HG03039 (cell line): ENCODE measurements around the gene EVC.
"Not testable (repeated sequence)": the region's sequence is repeated elsewhere in the genome, so short reads cannot be mapped to it uniquely, and the experiment has no call there.

Source experiments
- ATAC-seq: cut with Tn5 transposase; IDR thresholded peaks from one replicate; pipeline ENCODE4 v1.9.1; 2021; ENCODE audit warnings: mild to moderate bottlenecking, moderate library complexity; ENCODE audit not compliant: unreplicated experiment

Gene EVC

DNA sequence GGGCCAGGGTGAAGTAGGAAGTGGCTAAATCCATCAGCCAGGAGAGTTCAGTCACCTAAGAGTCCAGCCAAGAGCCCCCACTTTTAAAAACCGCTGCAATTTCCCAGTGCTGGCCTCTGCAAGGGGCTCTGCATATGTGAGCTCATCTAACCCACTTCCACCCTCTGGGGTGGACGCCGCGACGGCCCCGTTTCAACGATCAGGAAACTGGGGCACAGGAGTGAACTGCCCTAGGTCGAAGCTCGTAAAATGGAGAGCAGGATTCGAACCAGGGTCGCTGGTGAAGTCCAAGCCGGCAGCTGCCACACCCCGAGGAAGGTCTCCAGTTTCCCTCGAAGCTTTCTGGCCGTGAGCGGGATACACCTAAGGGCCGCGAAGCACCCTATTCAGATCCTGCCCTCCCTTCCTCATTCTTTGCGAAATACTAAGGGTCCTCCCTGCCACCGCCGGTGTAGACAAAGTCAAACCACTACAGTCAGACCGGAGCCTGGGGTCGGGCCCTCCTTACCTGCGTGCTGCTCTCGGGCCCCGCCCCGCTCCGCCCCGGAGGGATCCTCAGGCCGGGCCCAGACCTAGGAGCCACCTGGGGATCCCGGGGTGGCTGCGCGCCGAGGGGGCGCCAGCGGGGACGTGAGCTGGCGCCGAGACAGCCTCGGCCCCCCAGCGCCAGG lies 3.1 kb upstream of the EVC start:
- ATAC-seq, result peak; percentile 28

DNA sequence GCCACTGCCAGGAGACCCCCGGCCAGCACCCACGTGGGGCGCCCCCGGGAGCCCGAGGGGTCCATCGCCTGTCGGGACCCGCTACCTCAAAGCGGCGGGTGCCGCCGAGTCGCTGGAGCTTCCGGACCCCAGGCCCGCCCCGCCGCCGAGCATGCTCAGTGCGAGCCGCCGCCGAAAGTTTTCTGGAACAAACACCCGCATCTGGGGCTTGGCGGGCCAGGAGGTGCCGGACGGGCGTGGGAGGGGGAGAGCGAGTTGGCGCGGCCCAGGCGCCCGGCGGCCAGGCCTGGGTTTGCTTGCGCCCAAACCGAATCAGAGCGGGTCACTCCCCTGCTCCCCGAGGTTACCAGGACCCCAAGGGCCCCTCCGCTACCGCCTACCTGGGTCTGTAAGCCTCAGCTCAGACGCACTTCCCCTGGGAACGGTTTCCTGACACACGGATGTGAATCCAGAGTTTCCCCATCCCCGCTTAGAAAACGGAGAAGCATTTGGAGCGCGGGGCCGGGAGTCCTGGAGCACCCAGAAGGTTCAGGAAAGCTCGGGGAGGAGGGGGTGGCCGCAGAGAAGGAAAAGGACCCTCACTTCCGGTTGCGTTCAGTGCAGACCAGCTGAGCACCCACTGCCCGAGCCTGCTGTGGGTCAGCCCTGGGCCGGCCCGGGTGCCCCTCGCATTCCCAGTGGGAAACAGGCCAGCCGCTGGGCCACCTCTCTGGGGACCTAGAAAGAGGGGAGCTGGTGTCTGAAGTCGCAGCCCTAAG lies 2.4 kb upstream of the EVC start, which contains the start of gene EVC2:
EVC2 (minus strand) TSS at position 111 of the 758 bp plus-strand sequence; CDS start at position 65, 46 bp downstream.
- ATAC-seq, result peak; percentile 29

DNA sequence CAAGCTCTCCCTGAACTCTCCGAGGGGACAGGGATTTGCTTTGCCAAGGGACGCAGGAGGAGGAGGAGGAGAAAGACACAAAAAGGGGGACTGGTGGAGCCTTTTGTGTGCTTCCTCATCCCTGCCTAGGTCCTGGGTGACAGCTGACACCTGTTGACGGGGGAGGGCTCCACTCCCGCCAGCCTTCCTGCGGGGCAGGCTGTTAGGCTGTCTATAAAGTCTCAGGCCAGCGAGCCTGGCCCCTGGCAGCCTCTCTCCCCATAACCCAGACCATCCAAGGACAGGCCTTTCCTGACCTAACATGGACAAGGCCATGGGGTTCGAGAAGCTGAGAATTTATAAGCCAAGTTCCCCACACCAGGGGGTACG lies 1.8 kb upstream of the EVC start:
- ATAC-seq, result no peak

DNA sequence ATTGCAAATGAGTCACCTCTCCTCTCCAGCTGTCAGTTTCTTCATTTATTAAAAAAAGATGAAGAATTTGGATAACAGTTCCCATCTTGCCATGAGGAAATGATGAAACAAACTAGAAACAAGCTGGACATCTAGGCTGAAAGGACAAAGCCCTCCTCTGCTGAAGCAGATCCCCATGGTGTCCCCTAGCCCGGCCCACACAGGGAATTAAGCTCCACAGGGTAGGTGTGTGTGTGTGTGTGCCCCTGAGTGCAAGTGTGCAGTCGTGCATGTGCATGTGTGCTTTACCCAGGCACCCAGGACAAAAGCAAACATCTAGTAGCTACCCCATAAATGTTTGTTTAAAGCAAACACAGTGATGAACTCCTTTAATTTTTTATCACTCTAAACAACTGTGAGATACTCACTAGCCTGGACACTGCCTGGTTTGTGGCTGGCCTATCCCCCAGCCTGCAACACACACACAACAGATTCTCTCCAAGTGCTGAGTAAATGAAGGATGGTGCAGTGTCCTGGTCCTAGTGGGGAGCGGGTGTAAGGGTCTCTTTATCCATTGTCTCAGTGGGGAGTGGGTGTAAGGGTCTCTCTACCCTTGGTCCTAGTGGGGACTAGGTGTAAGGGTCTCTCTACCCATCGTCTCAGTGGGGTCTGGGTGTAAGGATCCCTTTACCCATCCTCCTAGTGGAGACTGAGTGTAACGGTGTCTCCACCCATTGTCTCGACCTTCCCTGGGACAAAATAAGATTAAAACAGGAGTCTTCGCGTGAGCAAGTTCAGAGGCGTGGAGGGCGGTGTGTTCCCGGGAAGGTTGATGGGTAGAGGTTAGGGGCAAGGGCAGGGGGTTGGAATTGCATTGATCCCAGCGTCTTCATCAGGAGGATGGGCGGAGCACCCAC lies 688 bp upstream of the EVC start:
- no peak for ATAC-seq

DNA sequence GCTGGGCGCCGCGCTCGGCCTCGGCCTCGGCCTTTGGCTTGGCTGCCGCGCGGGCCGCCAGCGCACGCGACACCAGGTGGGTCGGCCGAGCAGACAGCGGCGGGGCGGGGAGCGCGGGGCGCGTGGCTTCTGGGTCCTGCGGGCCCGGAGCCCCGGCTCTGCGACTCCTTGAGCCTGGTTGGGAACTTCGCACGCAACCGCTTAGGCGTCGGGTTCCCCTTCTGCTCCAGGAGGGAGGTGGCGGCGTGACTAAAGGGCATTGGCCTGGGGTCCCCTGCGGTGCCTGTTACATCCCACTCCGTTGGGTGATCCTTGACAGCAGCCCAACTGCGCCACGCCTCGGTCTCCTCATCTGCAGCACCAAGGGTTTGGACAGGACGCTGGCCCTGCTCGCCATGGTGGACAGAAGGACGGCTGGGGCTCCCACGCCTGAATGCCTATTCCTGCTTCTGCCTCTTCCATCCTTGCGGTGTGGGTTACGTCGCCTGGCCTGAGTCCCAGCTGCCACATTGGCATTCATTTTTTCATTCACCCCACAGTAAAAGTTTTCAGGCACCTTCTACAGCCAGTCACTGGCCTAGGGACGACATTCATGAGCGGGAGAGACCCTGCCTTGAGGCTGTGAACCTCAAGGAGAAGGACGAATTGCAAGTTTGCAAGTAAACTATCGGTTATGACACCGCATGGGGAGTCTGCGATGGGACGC lies 631 bp downstream of the EVC start:
- ATAC-seq, result peak; percentile 5

DNA sequence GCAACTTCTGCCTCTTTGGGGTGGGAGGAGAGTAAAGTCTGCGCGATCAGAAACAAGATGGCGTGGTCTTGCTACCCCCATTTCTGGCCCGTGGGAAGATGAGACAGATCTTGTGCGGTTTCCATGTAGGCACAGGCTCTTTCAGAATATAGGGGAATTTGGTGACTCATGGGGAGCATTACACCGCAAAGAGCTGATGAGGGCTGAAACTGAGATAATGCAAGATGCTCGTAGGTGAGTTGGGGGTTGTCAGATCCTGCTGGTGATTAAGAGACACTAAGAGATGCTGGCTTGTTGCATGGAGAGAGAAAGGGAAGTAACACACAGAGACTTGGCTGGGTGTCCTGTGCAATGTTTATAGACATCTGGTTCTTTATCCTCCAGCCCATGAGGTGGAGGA lies 1.5 kb downstream of the EVC start:
- ATAC-seq, result no peak

DNA sequence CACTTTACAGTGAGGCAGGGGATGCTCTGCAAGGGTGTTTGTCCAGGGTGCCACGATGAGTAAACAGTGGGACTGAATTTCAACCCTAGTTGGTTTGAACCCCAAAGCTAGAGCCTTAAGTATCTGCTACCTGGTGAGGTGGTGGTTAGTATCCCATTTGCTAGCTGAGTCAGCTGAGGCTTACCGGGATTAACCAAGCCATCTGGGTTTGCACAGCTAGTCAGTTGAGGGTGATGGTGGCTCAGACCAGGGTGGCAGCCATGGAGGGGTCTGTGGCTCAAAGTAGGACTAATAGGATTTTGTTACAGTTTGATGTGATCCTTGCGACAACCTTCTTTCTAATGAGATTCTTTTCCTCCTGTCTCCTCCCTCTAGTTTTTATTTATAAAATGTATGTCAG lies 1.9 kb downstream of the EVC start:
- no peak for ATAC-seq

DNA sequence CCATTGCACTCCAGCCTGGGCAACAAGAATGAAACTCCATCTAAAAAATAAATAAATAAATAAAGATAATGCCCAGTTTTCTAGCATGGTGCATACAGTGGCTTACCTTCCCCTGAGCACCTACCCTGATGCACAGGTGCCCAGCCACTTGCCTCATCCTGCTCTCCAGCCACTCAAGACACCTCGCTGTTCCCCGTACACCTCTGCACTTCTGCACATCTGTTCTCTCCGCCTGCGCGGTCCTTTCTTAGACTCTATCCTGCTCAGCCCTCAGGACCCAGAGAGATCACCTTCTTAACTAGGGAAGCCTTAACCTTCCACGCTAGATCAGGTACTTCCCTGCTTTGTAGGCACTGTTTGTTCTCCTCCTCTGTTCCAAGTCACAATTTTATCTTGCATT lies 2.9 kb downstream of the EVC start:
- ATAC-seq, result no peak

DNA sequence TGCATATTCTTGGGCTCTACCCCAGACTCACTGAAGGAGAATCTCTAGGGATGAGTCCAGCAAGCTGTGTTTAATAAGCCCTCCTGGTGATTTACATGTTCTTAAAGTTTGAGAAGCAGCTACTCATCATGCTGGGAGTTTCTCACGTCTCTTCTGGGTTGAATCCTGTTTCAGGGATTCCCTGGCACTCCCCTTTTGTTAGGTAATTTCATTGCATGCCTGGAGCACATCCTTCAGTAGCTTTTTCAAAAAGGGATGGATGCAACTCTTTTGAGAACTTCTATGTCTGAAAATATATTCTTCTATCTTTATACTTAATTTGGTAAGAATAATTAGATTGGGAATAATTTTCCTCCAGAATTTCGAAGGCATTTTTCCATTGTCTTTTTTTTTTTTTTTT lies 4.4 kb downstream of the EVC start:
- no peak for ATAC-seq

DNA sequence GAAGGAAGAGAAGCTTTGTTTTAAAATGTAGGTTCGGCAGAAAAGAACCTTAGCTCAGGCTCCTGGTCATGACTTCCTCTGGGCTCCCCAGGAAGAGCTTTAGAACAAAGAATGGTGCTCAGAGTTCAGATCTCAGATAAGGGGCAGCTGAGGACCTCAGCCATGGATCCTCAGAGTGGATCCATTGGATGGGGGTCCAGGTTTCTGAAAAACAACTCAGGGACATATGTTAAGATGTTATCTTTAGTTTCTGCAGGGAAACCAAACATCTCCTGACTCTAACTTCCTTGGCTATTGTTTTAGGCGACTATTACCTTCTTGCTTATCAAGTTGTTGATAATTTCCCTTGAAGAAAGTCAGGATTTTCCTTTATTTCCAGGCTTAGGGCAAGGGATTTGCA lies 5.4 kb downstream of the EVC start:
- ATAC-seq, result no peak

DNA sequence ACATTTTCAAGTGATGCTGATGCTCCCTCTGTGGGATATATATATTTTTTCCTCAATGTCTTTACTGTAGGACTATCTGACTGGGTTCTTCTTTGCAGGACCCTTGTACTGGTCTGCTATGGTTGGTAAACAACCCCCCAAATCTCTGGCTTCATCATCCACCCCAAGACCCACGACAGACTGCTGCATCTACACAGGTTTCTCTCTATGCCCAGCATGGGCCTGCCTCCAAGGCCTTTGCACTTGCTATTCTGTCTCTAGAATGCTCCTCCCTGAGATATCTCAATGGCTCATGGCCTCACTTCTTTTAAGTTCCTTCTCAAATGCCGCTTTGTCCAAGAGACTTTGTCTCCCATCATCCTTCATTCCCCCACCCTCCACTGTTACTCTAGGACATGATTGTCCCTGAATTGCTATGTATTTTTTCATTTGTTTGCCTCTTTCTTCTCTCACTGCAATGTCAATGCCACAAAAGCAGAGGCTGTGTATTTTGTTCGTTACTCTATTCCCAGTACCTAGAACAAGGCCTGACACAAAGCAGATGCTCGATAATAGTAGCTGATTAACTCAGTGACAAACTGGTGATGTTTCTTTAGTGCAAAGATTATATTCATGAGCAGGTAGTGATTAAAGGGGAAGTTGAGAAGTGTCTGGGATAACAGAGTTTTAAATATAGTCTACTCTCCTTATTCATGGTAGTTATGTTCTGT lies 6.6 kb downstream of the EVC start:
- no peak for ATAC-seq

DNA sequence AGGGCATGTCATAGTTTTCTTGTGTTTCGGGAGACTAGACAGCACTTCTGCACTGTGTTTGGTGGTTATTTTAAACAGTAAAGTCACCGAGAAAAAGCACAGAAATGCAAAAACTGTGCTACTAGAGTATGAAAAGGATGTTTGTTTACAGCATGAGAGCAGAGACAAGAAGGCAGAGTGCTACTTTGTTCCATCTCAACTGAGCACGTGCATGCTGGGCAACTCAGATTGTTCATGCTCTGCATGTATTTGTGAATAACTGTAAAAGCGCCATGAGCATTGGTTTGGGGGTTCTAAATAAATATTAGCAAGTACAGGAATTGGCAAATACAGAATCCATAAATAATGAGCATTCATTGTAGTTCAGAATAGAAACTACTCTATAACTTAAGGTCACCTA lies 7.4 kb downstream of the EVC start:
- no peak for ATAC-seq

DNA sequence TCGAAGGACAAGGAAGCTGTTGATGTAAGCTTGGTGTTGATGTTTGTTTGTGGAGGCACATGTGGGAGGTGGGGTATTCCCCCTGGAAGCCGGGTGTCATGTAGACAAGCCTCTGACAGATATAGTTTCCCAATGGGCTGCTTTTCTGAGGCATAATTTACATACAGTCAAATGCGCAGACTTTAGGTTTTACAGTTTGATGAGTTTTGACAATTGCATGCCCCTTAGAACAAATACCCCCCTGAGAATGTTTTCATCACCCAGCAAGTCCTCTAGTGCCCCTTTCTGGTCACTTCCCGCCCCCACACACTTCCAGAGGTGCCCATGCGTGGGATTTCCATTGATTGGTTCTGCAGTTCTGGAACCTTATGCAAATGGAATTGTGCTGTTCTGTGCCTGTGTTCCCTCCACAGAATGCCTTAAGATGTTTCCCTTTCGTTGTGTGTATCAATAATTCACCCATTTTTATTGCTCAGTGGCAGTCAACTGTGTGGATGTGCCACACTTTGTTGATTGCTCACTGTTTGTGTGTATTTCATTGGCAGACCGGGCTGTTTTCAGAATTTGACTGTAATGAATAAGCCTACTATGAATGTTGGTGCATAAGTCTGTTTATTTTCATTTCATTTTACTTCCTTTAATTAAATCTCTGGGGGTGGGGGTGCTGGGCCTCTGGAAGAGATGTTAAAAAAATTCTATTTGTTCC lies 8.5 kb downstream of the EVC start:
- ATAC-seq, result no peak

DNA sequence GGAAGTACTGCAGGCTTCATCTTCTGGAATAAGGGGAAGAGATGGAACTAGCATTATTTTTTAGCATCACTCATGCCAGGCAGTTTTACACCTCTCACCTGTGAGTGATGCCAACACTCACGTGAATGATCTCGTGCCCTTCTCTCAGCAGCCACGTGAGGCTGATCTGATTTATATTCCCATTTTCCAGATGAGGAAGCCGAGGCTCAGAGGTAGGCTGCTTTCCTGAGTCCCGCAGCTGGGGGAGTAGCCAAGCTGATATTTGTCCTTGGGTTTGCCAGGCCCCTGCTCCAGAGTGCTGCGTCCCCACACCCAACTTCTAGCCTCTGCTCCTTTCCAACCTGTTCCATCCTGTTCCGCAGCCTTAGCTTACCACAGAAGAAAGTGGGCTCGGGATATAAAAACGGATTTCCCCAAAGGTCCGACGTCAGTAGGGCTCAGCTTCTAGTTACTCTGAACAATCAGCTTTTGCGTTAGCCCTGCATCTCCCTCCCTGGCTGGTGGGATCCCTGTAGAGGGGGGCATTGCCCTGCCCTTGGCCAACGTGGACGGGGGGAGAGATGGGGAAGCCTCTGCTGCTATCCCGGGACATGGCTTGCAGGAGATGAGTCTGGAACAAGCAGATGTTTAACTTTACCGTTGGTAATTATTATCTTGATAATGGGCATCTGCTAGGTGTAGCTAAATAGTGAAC lies 9.3 kb downstream of the EVC start:
- ATAC-seq, result no peak

DNA sequence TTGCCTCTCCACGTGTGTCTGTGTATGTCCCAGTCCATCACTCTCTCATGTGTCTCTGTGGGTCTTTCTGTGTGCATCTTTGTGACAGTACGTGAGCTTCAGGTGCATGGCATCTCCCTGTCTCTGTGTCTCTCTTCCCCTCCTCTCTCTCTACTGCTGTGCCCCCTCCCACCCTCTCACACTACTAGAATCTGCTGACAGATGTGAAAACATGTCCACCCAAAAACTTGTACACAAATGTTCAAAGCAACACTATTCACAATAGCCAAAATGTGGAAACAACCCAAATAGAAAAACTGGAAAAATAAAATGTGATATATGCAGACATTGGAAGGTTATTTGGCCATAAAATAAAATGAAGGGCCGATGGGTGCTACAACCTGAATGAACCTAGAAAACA lies 10.0 kb downstream of the EVC start:
- ATAC-seq, result no peak

DNA sequence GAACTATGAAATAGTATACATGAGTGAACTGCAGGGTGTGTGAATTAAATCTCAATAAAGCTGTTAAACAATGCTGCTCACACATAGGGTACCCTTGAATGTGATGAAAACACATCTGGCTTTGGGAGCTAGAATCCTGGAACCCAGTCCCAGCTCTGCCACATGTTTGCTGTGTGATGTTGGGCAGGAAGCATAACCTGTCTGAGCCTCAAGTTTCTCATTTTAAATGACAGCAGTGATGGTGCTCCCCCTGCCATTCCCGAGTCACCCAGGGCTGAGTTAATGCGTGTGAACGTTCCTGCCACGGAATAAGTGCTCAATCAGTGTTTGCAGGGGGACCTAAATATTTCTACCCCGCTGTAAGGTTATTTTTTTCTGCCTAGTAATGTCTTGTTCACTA lies 10.9 kb downstream of the EVC start:
- ATAC-seq, result no peak

DNA sequence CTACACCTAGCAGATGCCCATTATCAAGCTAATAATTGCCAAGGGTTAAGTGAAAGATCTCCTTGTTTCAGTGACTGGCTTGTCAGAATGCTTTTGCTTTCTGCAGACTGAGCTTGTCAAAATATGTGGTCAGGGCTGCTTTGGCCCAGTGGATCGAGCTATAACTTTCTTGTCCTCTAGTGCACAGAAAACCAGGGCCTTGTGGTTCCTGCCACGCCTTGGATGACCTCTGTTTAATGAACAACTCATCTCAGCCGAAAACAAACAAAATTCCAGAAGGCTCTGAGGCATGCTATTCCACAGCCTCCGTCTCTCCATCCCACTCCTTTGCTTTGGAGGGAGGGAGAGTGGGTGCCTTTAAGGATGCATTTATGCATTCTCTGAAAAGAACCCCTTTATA lies 11.3 kb downstream of the EVC start:
- ATAC-seq, result no peak

DNA sequence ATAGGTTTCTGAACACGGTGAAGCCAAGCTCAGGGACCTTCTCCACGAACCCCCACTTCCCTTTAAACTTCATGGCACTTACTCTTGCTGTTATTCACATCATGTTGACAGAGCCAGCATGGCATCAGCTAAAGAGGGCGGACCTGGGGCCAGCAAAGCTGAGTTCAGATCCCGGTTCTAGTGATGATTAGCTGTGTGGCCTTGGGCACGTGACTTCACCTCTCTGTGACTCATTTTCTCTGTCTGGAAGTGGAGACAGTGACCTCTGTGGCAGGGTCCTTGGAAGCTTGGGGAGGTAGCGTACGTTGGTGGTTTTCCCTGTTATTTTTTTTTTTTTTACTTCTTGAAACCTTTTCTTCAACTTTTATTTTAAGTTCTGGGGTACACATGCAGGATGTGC lies 13.4 kb downstream of the EVC start:
- no peak for ATAC-seq

DNA sequence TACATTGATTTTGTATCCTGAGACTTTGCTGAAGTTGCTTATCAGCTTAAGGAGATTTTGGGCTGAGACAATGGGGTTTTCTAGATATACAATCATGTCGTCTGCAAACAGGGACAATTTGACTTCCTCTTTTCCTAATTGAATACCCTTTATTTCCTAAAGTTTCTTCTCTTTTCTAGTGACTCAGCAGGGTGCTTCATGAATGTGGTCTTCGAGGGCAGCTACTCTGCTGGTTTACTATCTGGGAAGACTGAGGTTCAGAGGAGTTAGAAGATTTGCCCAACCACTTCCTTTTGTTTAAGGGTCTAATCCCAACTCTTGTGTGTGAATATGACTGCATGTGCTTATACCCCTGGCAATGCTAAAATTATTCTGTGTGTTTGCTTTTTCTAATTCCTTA lies 17.4 kb downstream of the EVC start:
- ATAC-seq, result not testable (repeated sequence)
